ENCODE measurements around the gene PHF20. TPM values are rescaled to one million over a fixed set of nuclear protein-coding genes. Genes with fewer than 3 reads are reported as not detected.

The PHF20 gene
- total RNA-seq, 4 donors from 2014 or later = 42.0 to 55.9 (median 49.2) TPM

DNA sequence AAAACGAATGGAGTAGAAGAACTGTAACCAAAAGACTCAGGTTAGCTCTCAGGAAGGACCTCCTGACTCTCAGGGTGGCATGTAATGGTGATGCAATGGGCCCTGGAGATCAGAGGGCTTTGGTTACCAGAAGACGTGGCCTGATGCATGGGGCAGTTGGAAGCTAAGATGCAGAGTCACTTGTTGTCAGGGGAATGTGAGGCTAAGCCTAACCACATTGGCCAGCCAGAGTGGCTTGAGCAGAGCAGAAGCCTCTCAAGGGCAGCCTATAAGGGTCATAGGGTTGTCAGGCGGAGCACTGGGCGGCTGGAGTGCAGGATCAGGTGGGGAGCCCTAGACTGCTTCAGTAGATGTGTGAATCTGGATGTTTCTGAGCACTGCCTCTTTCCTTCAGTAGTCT lies 202.4 kb downstream of the PHF20 start:
- Histone ChIP-seq H3K4me1 (peaks cover 0 to 8% (median 0%) of the 10 kb centered on the region in 3 donors), H3K27ac (no peak overlapping the region), H3K9me3 (no peaks in the 10 kb centered on the region), H3K36me3 (no peaks in the 10 kb centered on the region), H3K4me3 (no peak overlapping the region), H3K27me3 (no peaks in the 10 kb centered on the region)
- ATAC-seq = no peak
- 38 to 52% methylated on average over 1 to 2 of the region's 4 CpGs for WGBS, 2 donors (ENCODE audit: low coverage in 1 of 2)
- TF ChIP-seq, protein P1, sequence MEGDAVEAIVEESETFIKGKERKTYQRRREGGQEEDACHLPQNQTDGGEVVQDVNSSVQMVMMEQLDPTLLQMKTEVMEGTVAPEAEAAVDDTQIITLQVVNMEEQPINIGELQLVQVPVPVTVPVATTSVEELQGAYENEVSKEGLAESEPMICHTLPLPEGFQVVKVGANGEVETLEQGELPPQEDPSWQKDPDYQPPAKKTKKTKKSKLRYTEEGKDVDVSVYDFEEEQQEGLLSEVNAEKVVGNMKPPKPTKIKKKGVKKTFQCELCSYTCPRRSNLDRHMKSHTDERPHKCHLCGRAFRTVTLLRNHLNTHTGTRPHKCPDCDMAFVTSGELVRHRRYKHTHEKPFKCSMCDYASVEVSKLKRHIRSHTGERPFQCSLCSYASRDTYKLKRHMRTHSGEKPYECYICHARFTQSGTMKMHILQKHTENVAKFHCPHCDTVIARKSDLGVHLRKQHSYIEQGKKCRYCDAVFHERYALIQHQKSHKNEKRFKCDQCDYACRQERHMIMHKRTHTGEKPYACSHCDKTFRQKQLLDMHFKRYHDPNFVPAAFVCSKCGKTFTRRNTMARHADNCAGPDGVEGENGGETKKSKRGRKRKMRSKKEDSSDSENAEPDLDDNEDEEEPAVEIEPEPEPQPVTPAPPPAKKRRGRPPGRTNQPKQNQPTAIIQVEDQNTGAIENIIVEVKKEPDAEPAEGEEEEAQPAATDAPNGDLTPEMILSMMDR (IDR thresholded peaks at IDR 0.05) = no peak
- TF ChIP-seq EP300 (IDR thresholded peaks at IDR 0.05) (no peak), POLR2AphosphoS5 (IDR thresholded peaks at IDR 0.05) (no peak), POLR2A (IDR thresholded peaks at IDR 0.05) (no peak)

DNA sequence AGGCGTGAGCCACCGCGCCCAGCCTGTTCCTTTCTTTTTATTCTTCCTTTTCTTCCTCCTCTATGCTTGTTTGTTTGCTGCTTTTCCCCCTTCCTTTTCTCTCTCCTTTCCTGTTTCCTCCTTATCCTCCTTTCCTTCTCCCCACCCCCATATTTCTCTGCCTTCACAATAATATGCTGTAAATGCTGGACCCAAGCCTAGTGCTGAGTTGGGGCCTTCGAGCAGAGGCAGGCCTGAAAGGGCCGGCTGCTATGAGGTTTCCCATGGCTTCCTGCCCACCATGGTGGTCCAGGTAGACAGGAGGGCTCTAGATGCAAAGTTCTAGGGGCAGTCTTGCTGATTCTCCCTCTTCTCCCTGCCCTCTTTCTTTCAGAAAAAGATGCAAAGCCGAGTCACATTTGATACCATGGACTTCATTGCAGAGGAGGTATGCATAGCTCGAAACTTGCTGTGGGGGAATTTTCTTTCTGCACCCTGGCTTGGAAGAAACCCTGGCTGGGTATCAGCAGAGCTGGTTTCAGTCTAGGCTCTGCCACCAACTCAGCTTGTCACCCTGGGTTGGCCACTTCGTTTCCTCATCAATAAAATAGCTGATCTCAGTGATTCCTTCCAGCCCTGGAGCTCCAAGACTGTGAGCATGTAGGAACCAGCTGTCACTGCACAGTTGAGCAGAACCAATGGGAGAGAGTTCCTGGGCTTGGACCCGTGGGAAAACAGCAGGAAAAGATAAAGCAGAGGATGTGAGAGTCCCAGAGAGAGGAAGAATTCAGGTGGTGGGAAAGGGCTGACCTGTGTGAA lies 204.0 kb downstream of the PHF20 start:
- no peak for TF ChIP-seq EP300 (IDR thresholded peaks at IDR 0.05)
- TF ChIP-seq, protein P1 (IDR thresholded peaks at IDR 0.05) = no peak
- no peak for TF ChIP-seq POLR2A (IDR thresholded peaks at IDR 0.05)
- no peak for TF ChIP-seq POLR2AphosphoS5 (IDR thresholded peaks at IDR 0.05)
- Histone ChIP-seq H3K9me3 (no peaks in the 10 kb centered on the region), H3K4me1 (peaks cover 0 to 8% (median 0%) of the 10 kb centered on the region in 3 donors), H3K4me3 (no peak overlapping the region), H3K27me3 (no peaks in the 10 kb centered on the region), H3K27ac (no peak overlapping the region), H3K36me3 (no peaks in the 10 kb centered on the region)
- ATAC-seq = no peak
- WGBS, 2 donors (ENCODE audit: low coverage in 1 of 2) = 55 to 66% methylated on average over 3 to 6 of the region's 9 CpGs

DNA sequence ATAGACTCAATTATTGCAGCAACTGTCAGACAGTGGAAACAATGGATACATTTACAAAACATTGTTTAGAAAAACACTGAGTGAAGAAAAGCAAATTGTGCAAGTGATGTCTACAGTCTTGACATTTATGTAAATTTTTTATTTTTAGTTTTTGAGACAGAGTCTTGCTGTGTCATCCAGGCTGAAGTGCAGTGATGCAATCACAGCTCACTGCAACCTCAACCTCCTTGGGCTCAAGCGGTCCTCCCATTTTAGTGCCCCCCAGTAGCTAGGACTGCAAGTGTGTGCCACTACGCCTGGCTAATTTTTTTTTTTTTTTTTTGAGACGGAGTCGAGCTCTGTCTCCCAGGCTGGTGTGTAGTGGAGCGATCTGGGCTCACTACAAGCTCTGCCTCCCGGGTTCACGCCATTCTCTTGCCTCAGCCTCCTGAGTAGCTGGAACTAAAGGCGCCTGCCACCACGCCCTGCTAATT lies 206.3 kb downstream of the PHF20 start:
- Histone ChIP-seq H3K27me3 (no peaks in the 10 kb centered on the region), H3K27ac (no peak overlapping the region), H3K36me3 (no peaks in the 10 kb centered on the region), H3K9me3 (no peaks in the 10 kb centered on the region), H3K4me3 (no peak overlapping the region), H3K4me1 (peaks cover 0 to under 1% (median 0%) of the 10 kb centered on the region in 3 donors)
- WGBS, 2 donors (ENCODE audit: low coverage in 1 of 2) = 78 to 90% methylated on average over 3 to 5 of the region's 9 CpGs
- ATAC-seq = no peak
- TF ChIP-seq, protein P1 (IDR thresholded peaks at IDR 0.05) = no peak
- TF ChIP-seq EP300 (IDR thresholded peaks at IDR 0.05) (no peak), POLR2A (IDR thresholded peaks at IDR 0.05) (no peak), POLR2AphosphoS5 (IDR thresholded peaks at IDR 0.05) (no peak)

DNA sequence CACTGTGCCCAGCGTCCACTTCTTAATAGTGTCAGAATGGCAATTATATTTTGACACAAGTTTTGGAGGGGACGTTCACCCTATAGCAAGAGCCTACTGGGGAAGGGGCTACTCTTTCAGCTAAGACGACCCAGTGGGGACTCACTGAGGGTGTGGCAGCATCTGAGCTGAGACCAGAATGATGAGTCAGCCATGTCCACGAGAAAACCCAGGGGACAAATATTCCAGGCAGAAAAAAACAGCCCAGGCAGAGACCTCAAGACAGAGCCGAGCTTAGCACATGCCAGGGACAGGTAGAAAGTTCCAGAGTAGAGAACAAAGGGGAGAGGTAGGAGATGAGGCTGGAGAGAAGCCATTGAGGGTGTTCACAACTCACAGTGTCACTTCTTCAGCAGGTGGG lies 207.7 kb downstream of the PHF20 start:
- Histone ChIP-seq H3K36me3 (no peaks in the 10 kb centered on the region), H3K27me3 (no peaks in the 10 kb centered on the region), H3K4me3 (no peak overlapping the region), H3K4me1 (no peaks in the 10 kb centered on the region), H3K27ac (no peak overlapping the region), H3K9me3 (no peaks in the 10 kb centered on the region)
- TF ChIP-seq POLR2AphosphoS5 (IDR thresholded peaks at IDR 0.05) (no peak), POLR2A (IDR thresholded peaks at IDR 0.05) (no peak), EP300 (IDR thresholded peaks at IDR 0.05) (no peak)
- TF ChIP-seq, protein P1 (IDR thresholded peaks at IDR 0.05) = no peak
- 68 to 100% methylated on average over 1 to 3 of the region's 5 CpGs for WGBS, 2 donors (ENCODE audit: low coverage in 1 of 2)
- no peak for ATAC-seq

DNA sequence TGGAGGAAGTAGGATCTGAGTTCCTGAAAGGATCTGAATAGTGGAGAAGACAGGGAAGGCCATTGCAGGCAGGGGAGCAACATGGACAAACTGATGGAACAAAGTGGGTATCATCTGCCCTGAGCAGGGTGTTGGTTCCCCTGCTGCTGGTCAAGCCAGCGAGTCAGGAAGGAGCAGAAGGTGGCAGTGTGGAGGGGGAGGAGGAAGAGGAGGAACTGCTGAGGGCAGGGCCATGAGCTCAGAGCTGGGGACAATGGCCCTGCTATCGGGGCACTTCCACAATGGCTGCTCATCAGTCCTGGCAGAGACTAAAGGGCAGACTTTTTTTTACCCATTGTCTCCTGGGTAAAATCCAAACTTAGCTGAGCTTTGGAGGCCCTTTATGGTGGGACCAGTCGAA lies 210.2 kb downstream of the PHF20 start:
- 60 to 92% methylated on average over 1 to 2 of the region's 3 CpGs for WGBS, 2 donors (ENCODE audit: low coverage in 1 of 2)

More for the DNA sequence above, 210.2 kb downstream of the PHF20 start:
- Histone ChIP-seq H3K4me3 (no peak overlapping the region), H3K27ac (no peak overlapping the region), H3K4me1 (no peaks in the 10 kb centered on the region), H3K9me3 (no peaks in the 10 kb centered on the region), H3K36me3 (no peaks in the 10 kb centered on the region), H3K27me3 (no peaks in the 10 kb centered on the region)
- no peak for ATAC-seq
- TF ChIP-seq POLR2AphosphoS5 (IDR thresholded peaks at IDR 0.05) (no peak), EP300 (IDR thresholded peaks at IDR 0.05) (no peak), POLR2A (IDR thresholded peaks at IDR 0.05) (no peak)
- TF ChIP-seq, protein P1 (IDR thresholded peaks at IDR 0.05) = no peak

All from gastroesophageal sphincter (tissue), 4 donors.